ENCODE data around the gene MYOZ2.

Gene MYOZ2

DNA sequence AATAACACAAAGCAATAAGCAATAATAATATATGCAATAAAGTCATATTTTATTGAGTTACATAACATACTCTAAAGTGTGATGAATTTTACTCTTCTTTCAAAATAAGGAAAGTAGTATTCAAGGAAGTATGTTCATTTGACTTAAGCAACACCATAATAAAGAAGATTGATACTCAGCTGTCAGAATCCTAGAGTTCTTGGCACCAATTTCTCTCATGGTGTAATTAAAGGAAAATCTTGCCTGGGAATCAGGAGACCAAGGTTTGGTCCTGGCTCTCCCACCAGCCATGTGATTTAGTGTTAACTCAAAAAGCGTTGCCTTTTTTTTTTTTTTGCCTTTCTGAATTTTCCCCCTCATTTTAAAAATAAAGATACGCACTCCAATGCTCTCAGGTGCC lies 17.1 kb downstream of the MYOZ2 start:
- Histone ChIP-seq H3K79me2 (ENCODE audit: insufficient read depth, low read length) (no peaks in the 10 kb centered on the region), H3K9me2 (replicated peaks; ENCODE audit: insufficient read depth, low read length) (no peaks in the 10 kb centered on the region), H3K27ac (ENCODE audit: low read depth, low read length) (no peak overlapping the region), H3F3A (ENCODE audit: insufficient read depth) (no peaks in the 10 kb centered on the region), H3K9me3 (ENCODE audit: insufficient read depth, low read length) (no peaks in the 10 kb centered on the region), H3K9ac (ENCODE audit: low read length) (no peak overlapping the region), H2AFZ (ENCODE audit: low read depth, low read length, severe bottlenecking) (no peak overlapping the region), H4K20me1 (ENCODE audit: low read depth, low read length) (no peaks in the 10 kb centered on the region), H3K4me2 (ENCODE audit: low read depth, low read length, poor library complexity, severe bottlenecking) (no peak overlapping the region), H3K36me3 (ENCODE audit: low read length) (no peaks in the 10 kb centered on the region), H3K4me3 (ENCODE audit: insufficient read depth, low read length, poor library complexity, severe bottlenecking) (no peak overlapping the region), H3K27me3 (ENCODE audit: low read length) (no peaks in the 10 kb centered on the region)
- TF ChIP-seq EZH2phosphoT487 (conservative IDR thresholded peaks at IDR 0.05; ENCODE audit: low read length), result no peak
- TF ChIP-seq, protein P1, sequence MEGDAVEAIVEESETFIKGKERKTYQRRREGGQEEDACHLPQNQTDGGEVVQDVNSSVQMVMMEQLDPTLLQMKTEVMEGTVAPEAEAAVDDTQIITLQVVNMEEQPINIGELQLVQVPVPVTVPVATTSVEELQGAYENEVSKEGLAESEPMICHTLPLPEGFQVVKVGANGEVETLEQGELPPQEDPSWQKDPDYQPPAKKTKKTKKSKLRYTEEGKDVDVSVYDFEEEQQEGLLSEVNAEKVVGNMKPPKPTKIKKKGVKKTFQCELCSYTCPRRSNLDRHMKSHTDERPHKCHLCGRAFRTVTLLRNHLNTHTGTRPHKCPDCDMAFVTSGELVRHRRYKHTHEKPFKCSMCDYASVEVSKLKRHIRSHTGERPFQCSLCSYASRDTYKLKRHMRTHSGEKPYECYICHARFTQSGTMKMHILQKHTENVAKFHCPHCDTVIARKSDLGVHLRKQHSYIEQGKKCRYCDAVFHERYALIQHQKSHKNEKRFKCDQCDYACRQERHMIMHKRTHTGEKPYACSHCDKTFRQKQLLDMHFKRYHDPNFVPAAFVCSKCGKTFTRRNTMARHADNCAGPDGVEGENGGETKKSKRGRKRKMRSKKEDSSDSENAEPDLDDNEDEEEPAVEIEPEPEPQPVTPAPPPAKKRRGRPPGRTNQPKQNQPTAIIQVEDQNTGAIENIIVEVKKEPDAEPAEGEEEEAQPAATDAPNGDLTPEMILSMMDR (IDR thresholded peaks at IDR 0.05; ENCODE audit: insufficient read depth, low read length, poor library complexity, severe bottlenecking), result no peak

DNA sequence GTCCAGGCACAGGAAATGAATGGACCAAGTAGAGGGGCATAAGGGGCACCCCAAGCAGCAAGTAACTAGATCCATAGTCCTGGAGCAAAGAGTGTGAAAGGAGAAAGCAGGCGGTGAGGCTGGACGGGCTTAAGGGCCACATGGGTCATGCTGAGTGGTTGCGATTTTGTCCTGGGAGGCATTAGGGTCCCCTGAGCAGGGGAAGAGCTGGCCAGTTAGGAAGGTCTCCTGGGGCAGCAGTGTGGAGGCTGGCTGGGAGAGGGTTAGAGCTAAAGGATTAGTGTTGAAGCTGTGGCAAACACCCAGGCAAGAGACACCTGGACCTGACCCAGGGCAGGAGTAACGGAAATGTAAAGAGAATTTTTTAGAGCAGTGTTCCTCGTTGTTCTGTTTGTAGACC lies 26.5 kb downstream of the MYOZ2 start:
- no peak overlapping the region for H2AFZ ChIP-seq (ENCODE audit: low read depth, low read length, severe bottlenecking)
- TF ChIP-seq, protein P1 (IDR thresholded peaks at IDR 0.05; ENCODE audit: insufficient read depth, low read length, poor library complexity, severe bottlenecking), result no peak
- TF ChIP-seq EZH2phosphoT487 (conservative IDR thresholded peaks at IDR 0.05; ENCODE audit: low read length), result no peak
- no peaks in the 10 kb centered on the region for H3F3A ChIP-seq (ENCODE audit: insufficient read depth)
- no peak overlapping the region for H3K27ac ChIP-seq (ENCODE audit: low read depth, low read length)
- H3K4me2 ChIP-seq (ENCODE audit: low read depth, low read length, poor library complexity, severe bottlenecking), result no peak overlapping the region
- no peaks in the 10 kb centered on the region for H4K20me1 ChIP-seq (ENCODE audit: low read depth, low read length)
- no peaks in the 10 kb centered on the region for H3K9me3 ChIP-seq (ENCODE audit: insufficient read depth, low read length)
- no peaks in the 10 kb centered on the region for H3K36me3 ChIP-seq (ENCODE audit: low read length)
- no peak overlapping the region for H3K4me3 ChIP-seq (ENCODE audit: insufficient read depth, low read length, poor library complexity, severe bottlenecking)
- no peaks in the 10 kb centered on the region for H3K9me2 ChIP-seq (replicated peaks; ENCODE audit: insufficient read depth, low read length)
- H3K27me3 ChIP-seq (ENCODE audit: low read length), result no peaks in the 10 kb centered on the region
- no peak overlapping the region for H3K9ac ChIP-seq (ENCODE audit: low read length)
- no peaks in the 10 kb centered on the region for H3K79me2 ChIP-seq (ENCODE audit: insufficient read depth, low read length)

DNA sequence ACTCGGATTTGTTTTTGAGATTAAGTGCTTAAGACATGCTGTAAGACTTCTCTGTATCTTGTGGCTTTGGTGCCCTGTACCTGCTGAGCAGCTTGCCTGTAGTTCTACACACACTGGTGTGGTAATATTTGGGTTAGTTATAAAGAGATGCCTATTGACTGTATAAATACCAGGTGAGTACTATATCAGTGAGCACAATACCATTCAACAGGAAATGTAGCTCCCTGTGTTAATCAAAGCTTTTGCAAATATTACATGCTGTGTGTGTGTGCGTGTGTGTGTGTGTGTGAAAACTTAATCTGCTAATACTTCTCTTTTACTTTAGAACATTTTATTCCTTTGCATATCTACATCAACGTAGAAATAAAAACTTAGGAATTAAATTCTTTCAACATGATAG lies 30.1 kb downstream of the MYOZ2 start:
- Histone ChIP-seq H3K27me3 (ENCODE audit: low read length) (no peaks in the 10 kb centered on the region), H2AFZ (ENCODE audit: low read depth, low read length, severe bottlenecking) (no peak overlapping the region), H3K79me2 (ENCODE audit: insufficient read depth, low read length) (no peaks in the 10 kb centered on the region), H3K9ac (ENCODE audit: low read length) (no peak overlapping the region), H3K27ac (ENCODE audit: low read depth, low read length) (no peak overlapping the region), H3K9me2 (replicated peaks; ENCODE audit: insufficient read depth, low read length) (no peaks in the 10 kb centered on the region), H3F3A (ENCODE audit: insufficient read depth) (no peaks in the 10 kb centered on the region), H3K9me3 (ENCODE audit: insufficient read depth, low read length) (no peaks in the 10 kb centered on the region), H3K36me3 (ENCODE audit: low read length) (no peaks in the 10 kb centered on the region), H4K20me1 (ENCODE audit: low read depth, low read length) (no peaks in the 10 kb centered on the region), H3K4me3 (ENCODE audit: insufficient read depth, low read length, poor library complexity, severe bottlenecking) (no peak overlapping the region), H3K4me2 (ENCODE audit: low read depth, low read length, poor library complexity, severe bottlenecking) (no peak overlapping the region)
- TF ChIP-seq, protein P1 (IDR thresholded peaks at IDR 0.05; ENCODE audit: insufficient read depth, low read length, poor library complexity, severe bottlenecking), result no peak
- no peak for TF ChIP-seq EZH2phosphoT487 (conservative IDR thresholded peaks at IDR 0.05; ENCODE audit: low read length)

Measured in SU-DHL-6 (cell line).